MCF 10A (cell line): ENCODE results near the gene OR8B2. TPM values are rescaled to one million over a fixed set of nuclear protein-coding genes. Genes with fewer than 3 reads are reported as not detected.

Source experiments
- BruUV-seq: library from RNA; stranded (reverse); fragments of 400-500 nt; replicated peaks from 2 replicates; lab custom pipeline; 2021; lab: Mats Ljungman, UMichigan
- CTCF ChIA-PET: fragments of 300-600 bp; sonication (Branson Sonifier 250); formaldehyde crosslinking; extraction: SDS; loops from one replicate; lab custom pipeline; 2021; ENCODE audit warnings: antibody characterized with exemption, inconsistent platforms; lab: Yijun Ruan, JAX
- POLR2A ChIA-PET: fragments of 300-600, 350-650 bp; sonication (Branson Sonifier 250); formaldehyde crosslinking; extraction: SDS; loops from one replicate; lab custom pipeline; 2020; ENCODE audit warnings: antibody characterized with exemption, inconsistent platforms; lab: Yijun Ruan, JAX
- DNase-seq: peaks from one replicate; pipeline ENCODE4 v3.0.0-alpha.2; 2018; ENCODE audit not compliant: unreplicated experiment
- H3K27ac Mint-ChIP-seq: one replicate; pipeline ENCODE4 v1.8.0; 2022; ENCODE audit warnings: mild to moderate bottlenecking, low read depth, mixed read lengths; ENCODE audit not compliant: unreplicated experiment
- H3K27me3 Mint-ChIP-seq: one replicate; pipeline ENCODE4 v1.8.0; 2022; ENCODE audit warnings: mixed read lengths; ENCODE audit not compliant: insufficient read depth, unreplicated experiment
- H3K36me3 Mint-ChIP-seq: one replicate; pipeline ENCODE4 v1.8.0; 2022; ENCODE audit warnings: mild to moderate bottlenecking, moderate library complexity, mixed read lengths; ENCODE audit not compliant: insufficient read depth, unreplicated experiment
- H3K4me1 Mint-ChIP-seq: one replicate; pipeline ENCODE4 v1.8.0; 2022; ENCODE audit warnings: mixed read lengths; ENCODE audit not compliant: insufficient read depth, unreplicated experiment
- H3K4me3 Mint-ChIP-seq: one replicate; pipeline ENCODE4 v1.8.0; 2022; ENCODE audit warnings: mild to moderate bottlenecking, moderate library complexity, mixed read lengths; ENCODE audit not compliant: unreplicated experiment
- H3K9me3 Mint-ChIP-seq: one replicate; pipeline ENCODE4 v1.8.0; 2022; ENCODE audit warnings: mixed read lengths; ENCODE audit not compliant: unreplicated experiment
- CTCF ChIP-seq: fragments of 200-600 bp; IDR thresholded peaks from one replicate; pipeline ENCODE4 v1.8.0; 2022; ENCODE audit warnings: antibody characterized with exemption, mild to moderate bottlenecking; ENCODE audit not compliant: unreplicated experiment
- intact Hi-C: fragments of 100-400 bp; cut with micrococcal nuclease; formaldehyde crosslinking; loops from 2 replicates; pipeline ENCODE4 v1.14.1; 2022
- total RNA-seq: library from RNA; stranded (reverse); gene quantifications from 2 replicates; pipeline ENCODE4 v1.2.3, GENCODE V29; 2022

The OR8B2 gene
- total RNA-seq, 1 experiment from 2014 or later: not detected

DNA sequence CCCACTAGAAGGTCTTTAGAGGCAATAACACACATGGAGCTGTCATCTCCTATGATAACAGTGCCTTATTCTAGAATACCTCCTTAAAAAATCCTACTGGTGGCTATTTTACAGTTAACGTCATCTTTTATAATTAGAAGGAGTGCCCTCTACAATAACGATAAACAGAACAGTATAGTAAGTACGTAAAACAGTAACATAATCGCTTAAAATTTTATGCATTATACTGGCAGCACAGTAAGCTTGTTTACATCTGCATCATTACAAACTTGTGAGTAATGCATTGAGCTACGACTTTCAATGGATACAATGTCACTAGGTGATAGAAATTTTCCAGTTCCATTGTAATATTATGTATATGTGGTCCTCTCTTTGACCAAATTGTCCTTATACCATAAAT lies 40.0 kb downstream of the OR8B2 start:
- Mint-ChIP-seq H3K27me3 (peaks cover under 1% of the 10 kb centered on the region), H3K4me1 (no peaks in the 10 kb centered on the region), H3K9me3 (no peaks in the 10 kb centered on the region), H3K4me3 (no peak overlapping the region), H3K27ac (no peak overlapping the region), H3K36me3 (no peaks in the 10 kb centered on the region)
- no peak for DNase-seq
- no TSS peak for BruUV-seq
- TF ChIP-seq CTCF: no peak
- intact Hi-C loops: no loop called here
- CTCF ChIA-PET: interaction anchor here (0.6 to 1.1 kb wide), 2 partner anchors 15 to 1393 kb away, joined by 3 read pairs; no protein-coding TSS in a partner anchor
- POLR2A ChIA-PET: no interaction called here

- no TSS peak for BruUV-seq
- Mint-ChIP-seq H3K4me3 (no peak overlapping the region), H3K4me1 (no peaks in the 10 kb centered on the region), H3K9me3 (no peaks in the 10 kb centered on the region), H3K27me3 (peaks cover 20% of the 10 kb centered on the region), H3K27ac (no peak overlapping the region), H3K36me3 (no peaks in the 10 kb centered on the region)
- ChIA-PET POLR2A (no interaction called here), CTCF (no interaction called here)
- no peak for DNase-seq
- intact Hi-C loops: no loop called here
- TF ChIP-seq CTCF: no peak
Observed at GRCh38 chr11:124340142-124340447, 44.2 kb downstream of the OR8B2 start.

DNA sequence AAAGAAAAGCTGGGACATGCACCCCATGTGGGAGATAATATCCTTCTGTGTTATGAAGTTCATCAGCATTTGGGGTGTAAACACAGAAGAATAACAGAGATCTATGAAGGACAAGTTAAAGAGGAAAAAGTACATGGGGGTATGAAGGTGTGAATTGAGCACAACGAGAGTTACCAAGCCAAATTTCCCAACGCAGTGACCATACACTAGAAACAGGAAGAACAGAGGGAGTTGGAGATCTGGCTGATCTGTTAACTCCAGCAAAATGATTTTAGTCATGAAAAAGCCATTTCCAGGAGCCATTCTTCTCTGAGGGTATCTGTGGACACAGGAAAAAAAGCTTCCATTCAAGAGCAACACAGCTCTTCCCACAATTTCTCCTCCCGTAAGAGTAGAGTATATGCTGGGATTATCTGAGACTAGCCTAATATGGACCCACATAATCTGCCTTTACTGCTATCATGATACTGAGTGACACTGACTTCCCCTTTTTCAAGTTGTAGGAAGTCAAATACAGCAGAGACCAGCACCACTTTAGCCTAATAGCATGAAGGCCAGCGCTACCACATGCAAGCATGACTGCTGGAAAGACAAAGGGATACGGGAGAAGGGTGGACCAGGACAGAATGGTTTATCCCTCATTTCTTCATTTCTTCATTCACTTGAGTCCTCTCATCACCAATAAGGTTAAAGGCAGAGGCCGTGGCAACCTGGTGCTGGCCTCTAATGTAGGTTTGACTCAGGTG lies 44.7 kb downstream of the OR8B2 start:
- intact Hi-C loops: no loop called here
- Mint-ChIP-seq H3K9me3 (no peaks in the 10 kb centered on the region), H3K36me3 (no peaks in the 10 kb centered on the region), H3K4me3 (no peak overlapping the region), H3K27me3 (peaks cover 26% of the 10 kb centered on the region), H3K4me1 (no peaks in the 10 kb centered on the region), H3K27ac (no peak overlapping the region)
- BruUV-seq: no TSS peak
- no peak for DNase-seq
- no peak for TF ChIP-seq CTCF
- ChIA-PET CTCF (interaction anchor here (0.6 kb wide), 1 partner anchor 1854 kb away, joined by 3 read pairs; no protein-coding TSS in a partner anchor), POLR2A (no interaction called here)

Other genes starting within 250 kb of the OR8B2 start
- gene OR10D3, start 201.2 kb downstream of the OR8B2 start, total RNA-seq: not detected in 2 replicates
- gene OR8G1, start 143.4 kb downstream of the OR8B2 start, total RNA-seq: not detected in 2 replicates
- gene OR8G5, start 128.1 kb downstream of the OR8B2 start, total RNA-seq: not detected in 2 replicates
- not detected in 2 replicates for gene OR8D1, start 70.5 kb downstream of the OR8B2 start, total RNA-seq
- gene OR8D2, start 64.3 kb downstream of the OR8B2 start, total RNA-seq: not detected in 2 replicates
- not detected in 2 replicates for gene OR8B3, start 14.5 kb upstream of the OR8B2 start, total RNA-seq
- gene OR8B4, start 40.4 kb upstream of the OR8B2 start, total RNA-seq: not detected in 2 replicates
- gene OR8B8, start 61.2 kb upstream of the OR8B2 start, total RNA-seq: not detected in 2 replicates
- not detected in 2 replicates for gene OR8B12, start 159.2 kb upstream of the OR8B2 start, total RNA-seq
- gene OR8A1, start 185.5 kb upstream of the OR8B2 start, total RNA-seq: not detected in 2 replicates
- not detected in 2 replicates for gene PANX3, start 226.9 kb upstream of the OR8B2 start, total RNA-seq
- gene TBRG1, start 238.4 kb upstream of the OR8B2 start, total RNA-seq: 46.9 and 54.0 TPM in 2 replicates